Measurements from ENCODE around the gene SRPRB. TPM values are rescaled to one million over a fixed set of nuclear protein-coding genes. Genes with fewer than 3 reads are reported as not detected.

Gene SRPRB
- total RNA-seq, 1 experiment from 2014 or later, result 61.0 TPM

DNA sequence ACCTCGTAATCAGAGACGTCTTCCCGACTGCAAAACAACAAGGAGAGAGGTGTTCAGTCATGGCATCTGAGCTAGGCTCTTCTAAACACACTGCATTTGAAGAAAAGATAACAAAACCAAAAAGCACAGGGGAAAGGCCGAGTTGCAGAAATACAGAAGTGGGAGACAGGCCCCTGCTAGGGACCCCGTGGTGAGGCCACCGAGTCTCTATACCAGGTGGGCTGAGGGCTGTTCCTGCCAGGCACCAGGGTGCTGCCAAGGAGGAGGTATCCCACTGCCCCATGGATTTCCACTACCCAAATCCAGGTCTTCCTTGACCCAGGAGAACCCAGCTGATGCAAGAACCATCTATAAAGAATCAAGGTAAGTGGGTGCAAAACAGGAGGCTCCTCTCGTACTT, 59.0 kb downstream of the SRPRB start:
- Histone ChIP-seq H3K4me3 (replicated peaks in 1 of 2; ENCODE audit: low read depth in 1 of 2, low read length in 2 of 2) (no peak overlapping the region), H2AFZ (ENCODE audit: low read depth, low read length, poor library complexity, severe bottlenecking) (no peak overlapping the region), H3K36me3 (ENCODE audit: control insufficient read depth in 1 of 2, insufficient read depth in 2 of 2, low read length in 2 of 2) (no peaks in the 10 kb centered on the region), H3K4me2 (ENCODE audit: low read length) (no peak overlapping the region), H3K79me2 (ENCODE audit: insufficient read depth, low read length) (no peaks in the 10 kb centered on the region), H4K20me1 (ENCODE audit: insufficient read depth) (no peaks in the 10 kb centered on the region), H3K9ac (ENCODE audit: low read length) (no peak overlapping the region), H3K9me3 (ENCODE audit: control insufficient read depth in 1 of 2, insufficient read depth in 1 of 2, low read depth in 1 of 2, low read length in 2 of 2) (no peaks in the 10 kb centered on the region), H3K27ac (ENCODE audit: low read depth, low read length) (no peak overlapping the region), H3K27me3 (ENCODE audit: insufficient read depth, low read length) (no peaks in the 10 kb centered on the region), H3K9me2 (ENCODE audit: insufficient read depth) (no peaks in the 10 kb centered on the region), H3K4me1 (ENCODE audit: control insufficient read depth in 1 of 2, insufficient read depth in 2 of 2, low read length in 2 of 2) (no peaks in the 10 kb centered on the region)
- ChIA-PET CTCF (no interaction called here), RAD21 (ENCODE audit: low non-redundant PET in 1 of 2, low total read pairs in 2 of 2, uncharacterized antibody in 2 of 2, unreplicated experiment in 2 of 2) (no interaction called here), POLR2A (no interaction called here)
- intact Hi-C loops (cut with micrococcal nuclease), result no loop called here
- TF ChIP-seq EZH2phosphoT487 (IDR thresholded peaks at IDR 0.05; ENCODE audit: borderline replicate concordance), result no peak
- no peak for TF ChIP-seq SIN3A (IDR thresholded peaks at IDR 0.05; ENCODE audit: low read depth)
- TF ChIP-seq EGR1 (IDR thresholded peaks at IDR 0.05; ENCODE audit: low read depth), result no peak
- no peak for TF ChIP-seq FOSL1 (IDR thresholded peaks at IDR 0.05; ENCODE audit: low read depth)
- TF ChIP-seq EZH2 (IDR thresholded peaks at IDR 0.05), result no peak
- no peak for TF ChIP-seq ZFX (IDR thresholded peaks at IDR 0.05)
- no peak for TF ChIP-seq POLR2AphosphoS5 (IDR thresholded peaks at IDR 0.05; ENCODE audit: low read depth, low read length)
- TF ChIP-seq RAD21 (IDR thresholded peaks at IDR 0.05; ENCODE audit: low read depth), result no peak
- no peak for TF ChIP-seq SP1 (IDR thresholded peaks at IDR 0.05; ENCODE audit: low read depth)
- TF ChIP-seq ATF3 (IDR thresholded peaks at IDR 0.05), result no peak
- TF ChIP-seq CBX3 (IDR thresholded peaks at IDR 0.05; ENCODE audit: low read depth), result no peak
- TF ChIP-seq, protein P1, sequence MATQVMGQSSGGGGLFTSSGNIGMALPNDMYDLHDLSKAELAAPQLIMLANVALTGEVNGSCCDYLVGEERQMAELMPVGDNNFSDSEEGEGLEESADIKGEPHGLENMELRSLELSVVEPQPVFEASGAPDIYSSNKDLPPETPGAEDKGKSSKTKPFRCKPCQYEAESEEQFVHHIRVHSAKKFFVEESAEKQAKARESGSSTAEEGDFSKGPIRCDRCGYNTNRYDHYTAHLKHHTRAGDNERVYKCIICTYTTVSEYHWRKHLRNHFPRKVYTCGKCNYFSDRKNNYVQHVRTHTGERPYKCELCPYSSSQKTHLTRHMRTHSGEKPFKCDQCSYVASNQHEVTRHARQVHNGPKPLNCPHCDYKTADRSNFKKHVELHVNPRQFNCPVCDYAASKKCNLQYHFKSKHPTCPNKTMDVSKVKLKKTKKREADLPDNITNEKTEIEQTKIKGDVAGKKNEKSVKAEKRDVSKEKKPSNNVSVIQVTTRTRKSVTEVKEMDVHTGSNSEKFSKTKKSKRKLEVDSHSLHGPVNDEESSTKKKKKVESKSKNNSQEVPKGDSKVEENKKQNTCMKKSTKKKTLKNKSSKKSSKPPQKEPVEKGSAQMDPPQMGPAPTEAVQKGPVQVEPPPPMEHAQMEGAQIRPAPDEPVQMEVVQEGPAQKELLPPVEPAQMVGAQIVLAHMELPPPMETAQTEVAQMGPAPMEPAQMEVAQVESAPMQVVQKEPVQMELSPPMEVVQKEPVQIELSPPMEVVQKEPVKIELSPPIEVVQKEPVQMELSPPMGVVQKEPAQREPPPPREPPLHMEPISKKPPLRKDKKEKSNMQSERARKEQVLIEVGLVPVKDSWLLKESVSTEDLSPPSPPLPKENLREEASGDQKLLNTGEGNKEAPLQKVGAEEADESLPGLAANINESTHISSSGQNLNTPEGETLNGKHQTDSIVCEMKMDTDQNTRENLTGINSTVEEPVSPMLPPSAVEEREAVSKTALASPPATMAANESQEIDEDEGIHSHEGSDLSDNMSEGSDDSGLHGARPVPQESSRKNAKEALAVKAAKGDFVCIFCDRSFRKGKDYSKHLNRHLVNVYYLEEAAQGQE (IDR thresholded peaks at IDR 0.05; ENCODE audit: low read depth), result no peak
- TF ChIP-seq ZNF274 (IDR thresholded peaks at IDR 0.05; ENCODE audit: low read depth, low read length), result no peak
- no peak for TF ChIP-seq SRF (IDR thresholded peaks at IDR 0.05; ENCODE audit: low read depth)
- no peak for TF ChIP-seq CEBPB (IDR thresholded peaks at IDR 0.05; ENCODE audit: low read depth)
- TF ChIP-seq TCF7L2 (IDR thresholded peaks at IDR 0.05; ENCODE audit: borderline replicate concordance, extremely low read depth, insufficient read depth, insufficient read length), result no peak
- no peak for TF ChIP-seq ELF1 (IDR thresholded peaks at IDR 0.05; ENCODE audit: borderline replicate concordance, low read depth)
- no peak for DNase-seq (ENCODE audit: low read depth, low spot score)
- no peak for ATAC-seq
- no TSS peak for BruUV-seq (replicated peaks)
